Thyroid gland (tissue), 4 donors: Measurements from ENCODE around the gene CDK19.

ENCODE experiments used
- CTCF ChIP-seq, 6 experiments: fragments of 200-600 bp in 3 of 6; fragments of 450-650 bp in 3 of 6; sonication (generic) in 3 of 6; IDR thresholded peaks; one replicate each; pipeline ENCODE4 v1.5.1; 2016 to 2019; ENCODE audit warnings: antibody characterized with exemption in 6 of 6, mild to moderate bottlenecking in 2 of 6, inconsistent platforms in 1 of 6, moderate library complexity in 1 of 6
- POLR2A ChIP-seq, 2 donors: fragments of 450-650 bp; IDR thresholded peaks; one replicate each; pipeline ENCODE4 v1.6.1; 2017; ENCODE audit warnings: antibody characterized with exemption in 2 of 2, mild to moderate bottlenecking in 2 of 2, moderate library complexity in 1 of 2

- TF ChIP-seq POLR2A (IDR thresholded peaks at IDR 0.05), result no peak
- TF ChIP-seq CTCF (IDR thresholded peaks at IDR 0.05), result no peak
Observed at GRCh38 chr6:110683241-110683640, 132.0 kb downstream of the CDK19 start.
